ENCODE results near the gene TMTC1. TPM values are rescaled to one million over a fixed set of nuclear protein-coding genes. Genes with fewer than 3 reads are reported as not detected.

Gene TMTC1
- polyA plus RNA-seq, 1 of the 3 experiments (the other 2 are of a cell fraction) = 0.13 TPM

DNA sequence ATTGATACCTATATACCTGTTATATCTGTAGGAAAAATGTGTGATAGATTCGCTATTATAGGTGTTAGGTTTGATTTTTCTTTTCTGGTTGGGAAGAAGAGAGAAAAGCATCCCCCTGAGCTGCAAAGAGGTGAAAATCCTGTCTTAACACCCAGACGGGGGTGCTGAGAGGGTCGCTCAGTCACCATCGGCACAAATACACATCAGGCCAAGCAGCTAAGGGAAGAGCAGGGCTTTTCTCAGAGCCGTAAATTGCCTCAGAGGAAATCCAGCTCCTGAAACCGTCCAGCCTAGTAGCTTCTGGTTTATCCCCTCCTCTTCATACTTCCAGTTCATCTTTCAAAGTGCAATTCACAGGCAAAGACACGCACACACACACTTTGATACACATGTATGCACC lies 175.2 kb downstream of the TMTC1 start:
- Histone ChIP-seq H4K20me1 (ENCODE audit: insufficient read depth) (no peaks in the 10 kb centered on the region), H3K9me3 (no peaks in the 10 kb centered on the region), H3K4me3 (ENCODE audit: low read depth in 2 of 2, low read length in 1 of 2) (no peak overlapping the region), H3K4me1 (ENCODE audit: control insufficient read depth in 1 of 2, insufficient read depth in 2 of 2, low read depth in 1 of 2, low read length in 1 of 2) (peaks cover 0 to 12% of the 10 kb centered on the region in 2 experiments; a peak in 2 of 4 replicates), H3K9ac (no peak overlapping the region), H3K27me3 (ENCODE audit: insufficient read depth) (no peaks in the 10 kb centered on the region), H2AFZ (ENCODE audit: low read depth) (no peak overlapping the region), H3K36me3 (replicated peaks in 1 of 2; ENCODE audit: control insufficient read depth in 1 of 2, insufficient read depth in 2 of 2, low read length in 1 of 2) (no peaks in the 10 kb centered on the region), H3K27ac (ENCODE audit: low read depth in 2 of 2, low read length in 1 of 2) (no peak overlapping the region), H3K79me2 (ENCODE audit: insufficient read depth) (no peaks in the 10 kb centered on the region), H3K9me2 (no peaks in the 10 kb centered on the region), H3K4me2 (no peak overlapping the region), H3F3A (replicated peaks; ENCODE audit: insufficient read depth) (no peaks in the 10 kb centered on the region)
- 41% methylated on average over 6 of the region's 7 CpGs for WGBS (ENCODE audit: low lambda C conversion rate)
- POLR2A ChIA-PET = no interaction called here
- CTCF ChIA-PET = no interaction called here
- TF ChIP-seq NRF1 (IDR thresholded peaks at IDR 0.05; ENCODE audit: low read depth, low read length) (no peak), FOXM1 (IDR thresholded peaks at IDR 0.05; ENCODE audit: low read depth) (no peak), SMC3 (IDR thresholded peaks at IDR 0.05; ENCODE audit: low read depth, low read length) (no peak), YY1 (IDR thresholded peaks at IDR 0.05; ENCODE audit: low read depth) (no peak), CHD2 (IDR thresholded peaks at IDR 0.05; ENCODE audit: low read length, partially characterized antibody) (no peak), NFIC (IDR thresholded peaks at IDR 0.05; ENCODE audit: borderline replicate concordance) (no peak), EZH2phosphoT487 (IDR thresholded peaks at IDR 0.05; ENCODE audit: borderline replicate concordance, low read depth) (no peak), TAF1 (IDR thresholded peaks at IDR 0.05; ENCODE audit: borderline replicate concordance, low read depth, low read length) (no peak), RXRA (IDR thresholded peaks at IDR 0.05; ENCODE audit: borderline replicate concordance, low read depth) (no peak), TEAD4 (IDR thresholded peaks at IDR 0.05; ENCODE audit: borderline replicate concordance, insufficient read depth) (no peak), ELF1 (IDR thresholded peaks at IDR 0.05) (no peak)
- TF ChIP-seq, protein P1, sequence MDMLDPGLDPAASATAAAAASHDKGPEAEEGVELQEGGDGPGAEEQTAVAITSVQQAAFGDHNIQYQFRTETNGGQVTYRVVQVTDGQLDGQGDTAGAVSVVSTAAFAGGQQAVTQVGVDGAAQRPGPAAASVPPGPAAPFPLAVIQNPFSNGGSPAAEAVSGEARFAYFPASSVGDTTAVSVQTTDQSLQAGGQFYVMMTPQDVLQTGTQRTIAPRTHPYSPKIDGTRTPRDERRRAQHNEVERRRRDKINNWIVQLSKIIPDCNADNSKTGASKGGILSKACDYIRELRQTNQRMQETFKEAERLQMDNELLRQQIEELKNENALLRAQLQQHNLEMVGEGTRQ (IDR thresholded peaks at IDR 0.05; ENCODE audit: borderline replicate concordance, low read depth, low read length) = no peak
- TF ChIP-seq, protein P2, sequence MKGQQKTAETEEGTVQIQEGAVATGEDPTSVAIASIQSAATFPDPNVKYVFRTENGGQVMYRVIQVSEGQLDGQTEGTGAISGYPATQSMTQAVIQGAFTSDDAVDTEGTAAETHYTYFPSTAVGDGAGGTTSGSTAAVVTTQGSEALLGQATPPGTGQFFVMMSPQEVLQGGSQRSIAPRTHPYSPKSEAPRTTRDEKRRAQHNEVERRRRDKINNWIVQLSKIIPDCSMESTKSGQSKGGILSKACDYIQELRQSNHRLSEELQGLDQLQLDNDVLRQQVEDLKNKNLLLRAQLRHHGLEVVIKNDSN (IDR thresholded peaks at IDR 0.05; ENCODE audit: borderline replicate concordance, low read depth) = no peak
- TF ChIP-seq, protein P3, sequence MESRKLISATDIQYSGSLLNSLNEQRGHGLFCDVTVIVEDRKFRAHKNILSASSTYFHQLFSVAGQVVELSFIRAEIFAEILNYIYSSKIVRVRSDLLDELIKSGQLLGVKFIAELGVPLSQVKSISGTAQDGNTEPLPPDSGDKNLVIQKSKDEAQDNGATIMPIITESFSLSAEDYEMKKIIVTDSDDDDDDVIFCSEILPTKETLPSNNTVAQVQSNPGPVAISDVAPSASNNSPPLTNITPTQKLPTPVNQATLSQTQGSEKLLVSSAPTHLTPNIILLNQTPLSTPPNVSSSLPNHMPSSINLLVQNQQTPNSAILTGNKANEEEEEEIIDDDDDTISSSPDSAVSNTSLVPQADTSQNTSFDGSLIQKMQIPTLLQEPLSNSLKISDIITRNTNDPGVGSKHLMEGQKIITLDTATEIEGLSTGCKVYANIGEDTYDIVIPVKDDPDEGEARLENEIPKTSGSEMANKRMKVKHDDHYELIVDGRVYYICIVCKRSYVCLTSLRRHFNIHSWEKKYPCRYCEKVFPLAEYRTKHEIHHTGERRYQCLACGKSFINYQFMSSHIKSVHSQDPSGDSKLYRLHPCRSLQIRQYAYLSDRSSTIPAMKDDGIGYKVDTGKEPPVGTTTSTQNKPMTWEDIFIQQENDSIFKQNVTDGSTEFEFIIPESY (IDR thresholded peaks at IDR 0.05; ENCODE audit: borderline replicate concordance, low read depth) = no peak
- TF ChIP-seq, protein P4, sequence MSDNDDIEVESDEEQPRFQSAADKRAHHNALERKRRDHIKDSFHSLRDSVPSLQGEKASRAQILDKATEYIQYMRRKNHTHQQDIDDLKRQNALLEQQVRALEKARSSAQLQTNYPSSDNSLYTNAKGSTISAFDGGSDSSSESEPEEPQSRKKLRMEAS (IDR thresholded peaks at IDR 0.05; ENCODE audit: low read depth) = no peak
- no peak for DNase-seq

DNA sequence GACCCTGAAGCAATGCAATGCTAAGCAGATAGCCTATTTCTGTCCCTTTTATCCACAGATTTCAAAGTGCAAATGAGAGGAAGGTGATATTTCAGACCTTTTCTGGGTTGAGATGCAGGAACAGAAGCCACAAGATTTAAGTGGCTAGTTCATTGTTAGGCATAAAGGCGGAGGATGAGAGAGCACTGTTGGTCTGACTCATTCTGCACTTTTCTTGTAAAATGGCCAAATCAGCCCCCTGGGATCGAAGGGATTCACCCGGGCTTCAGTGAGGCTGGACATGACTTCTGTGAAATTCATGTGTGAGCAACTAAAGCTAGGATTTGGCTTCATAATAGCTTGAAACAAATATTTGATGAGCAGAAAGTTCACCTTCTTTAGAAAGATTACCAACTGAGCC lies 184.4 kb downstream of the TMTC1 start:
- Histone ChIP-seq H3K9ac (no peak overlapping the region), H3K9me3 (no peaks in the 10 kb centered on the region), H3K27ac (ENCODE audit: low read depth in 2 of 2, low read length in 1 of 2) (no peak overlapping the region), H3F3A (replicated peaks; ENCODE audit: insufficient read depth) (no peaks in the 10 kb centered on the region), H3K27me3 (ENCODE audit: insufficient read depth) (no peaks in the 10 kb centered on the region), H3K4me3 (ENCODE audit: low read depth in 2 of 2, low read length in 1 of 2) (no peak overlapping the region), H3K79me2 (ENCODE audit: insufficient read depth) (no peaks in the 10 kb centered on the region), H3K9me2 (no peaks in the 10 kb centered on the region), H3K4me2 (no peak overlapping the region), H3K36me3 (replicated peaks in 1 of 2; ENCODE audit: control insufficient read depth in 1 of 2, insufficient read depth in 2 of 2, low read length in 1 of 2) (no peaks in the 10 kb centered on the region), H2AFZ (ENCODE audit: low read depth) (no peak overlapping the region), H3K4me1 (ENCODE audit: control insufficient read depth in 1 of 2, insufficient read depth in 2 of 2, low read depth in 1 of 2, low read length in 1 of 2) (no peaks in the 10 kb centered on the region), H4K20me1 (ENCODE audit: insufficient read depth) (no peaks in the 10 kb centered on the region)
- CTCF ChIA-PET = no interaction called here
- no peak for TF ChIP-seq TAF1 (IDR thresholded peaks at IDR 0.05; ENCODE audit: borderline replicate concordance, low read depth, low read length)
- TF ChIP-seq, protein P4 (IDR thresholded peaks at IDR 0.05; ENCODE audit: low read depth) = no peak
- TF ChIP-seq RCOR1 (IDR thresholded peaks at IDR 0.05; ENCODE audit: low read length) = no peak
- no peak for TF ChIP-seq FOXM1 (IDR thresholded peaks at IDR 0.05; ENCODE audit: low read depth)
- no peak for DNase-seq
- WGBS (ENCODE audit: low lambda C conversion rate) = 49% methylated on average over 3 of the region's 3 CpGs
- POLR2A ChIA-PET = no interaction called here
